Measurements from ENCODE around the gene MRPL20. TPM values are rescaled to one million over a fixed set of nuclear protein-coding genes. Genes with fewer than 3 reads are reported as not detected.

Gene MRPL20
- 122 to 160 TPM (median 123 TPM) in 5 replicates for total RNA-seq (2022; extraction: Qiagen RNA extraction)

GRCh38 chr1:1406821-1407635 lies at the start of gene MRPL20:
Gene MRPL20, minus strand, starts transcription at chr1:1407293. Its CDS starts 76 bp downstream, at chr1:1407217.

DNA sequence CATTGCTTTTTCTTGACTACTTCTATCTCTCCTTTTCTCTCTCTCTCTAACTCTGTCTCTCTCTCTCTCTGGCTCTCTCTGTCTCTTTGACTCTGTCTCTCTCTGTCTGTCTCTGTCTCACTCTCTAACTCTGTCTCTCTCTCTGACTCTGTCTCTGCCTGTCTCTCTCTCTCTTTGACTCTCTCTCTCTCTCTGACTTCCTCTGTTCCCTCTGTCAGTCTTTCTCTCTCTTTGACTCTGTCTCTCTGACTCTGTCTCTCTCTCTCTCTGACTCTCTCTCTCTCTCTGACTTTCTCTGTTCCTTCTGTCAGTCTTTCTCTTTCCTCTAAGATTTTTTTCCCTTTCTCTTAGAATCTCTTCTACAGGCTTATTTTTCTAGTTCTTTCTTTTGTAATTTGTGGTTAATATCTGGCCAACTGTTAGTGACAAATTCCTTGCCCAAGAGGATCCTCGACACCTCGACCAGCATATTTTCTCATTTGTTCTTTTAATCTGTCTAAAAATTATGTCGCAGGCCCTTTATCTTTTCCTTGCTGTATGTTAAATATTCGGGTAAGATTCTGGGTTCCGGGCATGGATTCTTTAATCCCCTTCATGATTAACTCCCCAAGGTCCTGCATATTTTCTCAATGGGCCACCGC lies 42.1 kb upstream of the MRPL20 start, which contains the start of gene ATAD3C:
ATAD3C (plus strand) TSS at position 591 of the 641 bp plus-strand sequence. CDS start 995 bp downstream, outside the sequence.

GRCh38 chr1:1435106-1435903 lies 28.2 kb upstream of the MRPL20 start, which contains the start of gene VWA1:
Gene VWA1, plus strand, starts transcription at chr1:1435690. Its CDS starts 59 bp downstream, at chr1:1435749.

DNA sequence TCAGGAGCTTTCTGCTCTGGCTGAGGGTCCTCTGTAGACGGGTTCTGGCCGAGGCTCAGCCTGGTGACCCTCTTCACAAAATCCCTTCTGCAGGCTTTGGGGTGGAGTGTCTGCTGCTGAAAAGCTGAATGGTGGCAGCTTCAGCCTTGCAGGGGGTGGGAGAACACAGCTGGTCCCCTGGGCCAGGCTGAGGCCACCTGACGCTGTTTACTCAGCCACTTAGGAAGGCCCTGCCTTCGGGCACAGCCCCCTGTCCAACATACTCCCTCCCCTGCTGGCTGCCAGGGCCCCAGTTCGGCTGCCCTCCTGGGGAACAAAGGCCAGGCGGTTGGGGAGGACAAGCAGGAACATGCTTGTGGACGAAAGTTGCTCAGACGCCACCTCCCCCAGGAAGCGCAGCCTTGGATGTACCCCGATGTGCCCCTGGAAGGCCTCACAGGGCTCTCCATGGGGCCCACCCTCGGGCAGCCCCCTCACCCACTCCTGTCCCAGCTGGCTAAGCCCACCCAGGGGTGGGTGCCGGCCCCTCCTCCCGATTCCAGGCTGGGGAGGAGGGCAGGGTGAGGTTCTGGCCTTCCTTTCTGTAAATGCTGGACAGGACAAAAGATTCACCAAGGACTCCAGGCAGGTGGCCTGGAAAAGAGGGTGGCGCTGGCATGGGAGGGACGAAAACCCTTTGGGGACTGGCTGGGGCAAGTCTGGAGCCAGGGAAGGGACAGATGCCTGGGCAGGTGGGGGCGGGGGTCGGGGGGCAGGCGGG lies 14.2 kb upstream of the MRPL20 start, which contains the start of gene ANKRD65:
ANKRD65 (minus strand) TSS at position 130 of the 760 bp plus-strand sequence. CDS start 271 bp downstream, outside the sequence.

DNA sequence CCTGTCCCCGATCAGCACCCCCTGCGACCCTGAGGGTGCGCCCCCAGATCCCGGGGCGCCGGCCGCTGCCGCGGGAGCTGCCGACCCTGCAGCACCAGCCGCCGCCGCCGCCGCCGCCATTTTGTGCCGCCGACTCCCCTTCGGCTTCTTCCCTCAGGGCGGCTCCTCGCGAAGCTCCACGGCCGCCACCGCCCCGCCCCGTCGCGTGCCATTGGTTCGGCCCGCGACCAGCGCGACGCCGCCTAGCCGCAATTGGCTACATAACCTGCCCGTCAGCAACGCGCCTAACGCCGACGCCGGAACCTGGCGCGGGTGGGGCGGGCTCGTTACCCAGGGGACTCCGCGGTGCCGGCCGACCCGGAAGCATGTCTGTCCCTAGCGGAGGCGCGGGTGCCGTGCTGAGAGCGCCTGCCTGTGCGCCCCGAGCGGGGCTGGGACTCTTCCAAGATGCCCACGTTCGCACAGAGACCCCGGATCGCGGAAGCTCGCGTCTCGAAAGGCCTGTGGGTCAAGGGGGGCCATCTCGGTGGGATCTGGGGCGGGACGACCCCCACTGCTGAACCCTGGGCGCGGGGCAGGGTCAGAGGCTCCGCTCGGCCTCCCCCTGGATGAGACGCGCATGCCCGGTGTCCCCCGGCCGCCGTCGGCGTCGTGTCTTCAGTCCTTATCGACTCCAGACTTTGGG lies 7.8 kb downstream of the MRPL20 start, which contains the start of gene CCNL2:
CCNL2 (minus strand) TSS at position 149 of the 685 bp plus-strand sequence; CDS start at position 120, 29 bp downstream.

GRCh38 chr1:1374929-1375662 lies 32.0 kb downstream of the MRPL20 start, which contains the start of gene AURKAIP1:
Gene AURKAIP1, minus strand, starts transcription at chr1:1375207. Its CDS starts 451 bp downstream, at chr1:1374756.

DNA sequence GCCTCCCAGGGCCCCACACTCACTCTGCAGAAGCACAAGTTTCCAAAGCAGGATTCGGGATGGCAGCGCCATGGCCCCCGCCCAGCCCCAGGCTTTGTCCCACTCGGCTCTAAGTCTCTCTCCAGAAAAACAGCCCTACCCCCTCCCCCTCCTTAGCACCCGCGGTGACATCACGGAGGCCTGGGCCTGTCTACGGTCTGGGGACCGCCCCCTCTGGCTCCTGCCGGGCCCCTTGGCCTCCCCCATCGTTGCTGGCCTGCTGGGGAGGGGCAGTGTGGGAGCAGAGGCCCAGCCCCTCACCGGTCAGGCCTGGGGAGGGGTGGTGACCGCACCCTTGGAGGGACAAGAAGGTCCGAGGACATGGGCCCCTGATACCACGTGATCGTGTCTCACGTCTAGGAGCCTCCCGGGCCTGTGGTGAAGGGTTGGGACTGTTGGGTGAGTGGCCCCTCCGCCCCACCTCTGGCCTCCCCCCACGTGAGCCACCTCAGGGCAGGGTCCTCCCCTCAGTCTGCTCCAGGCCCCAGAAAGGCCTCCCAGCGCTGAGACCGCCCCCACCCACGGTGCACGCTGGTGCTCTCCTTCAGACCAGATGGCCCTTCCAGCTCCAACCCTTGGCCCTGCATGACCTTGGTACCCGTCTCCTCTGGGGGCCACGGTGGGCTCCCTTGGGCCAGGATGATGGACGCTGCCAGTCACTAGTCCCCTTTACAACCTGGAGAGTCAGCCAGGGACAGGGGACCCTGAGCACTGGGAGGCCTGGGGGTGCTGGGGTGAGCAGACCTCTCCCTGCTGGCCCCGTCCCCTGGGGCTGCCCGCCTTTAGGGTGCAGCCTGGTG lies 48.4 kb downstream of the MRPL20 start, which contains the start of gene MXRA8:
MXRA8 (minus strand) TSS at position 123 of the 839 bp plus-strand sequence; CDS start at position 72, 51 bp downstream.

Other genes with a start within 250 kb of the MRPL20 start
- gene TTLL10, start 233.4 kb downstream of the MRPL20 start, total RNA-seq (2022; extraction: Qiagen RNA extraction) = 0.03 TPM in 1 of 5 replicates, not detected in the others
- gene TNFRSF18, start 200.7 kb downstream of the MRPL20 start, total RNA-seq (2022; extraction: Qiagen RNA extraction) = 0.07 TPM in 1 of 5 replicates, not detected in the others
- gene TNFRSF4, start 193.1 kb downstream of the MRPL20 start, total RNA-seq (2022; extraction: Qiagen RNA extraction) = 0.06 to 0.15 TPM (median 0.10 TPM) in 4 of 5 replicates, not detected in the other
- 92.5 to 135 TPM (median 132 TPM) in 5 replicates for gene SDF4, start 175.3 kb downstream of the MRPL20 start, total RNA-seq (2022; extraction: Qiagen RNA extraction)
- 10.7 to 17.9 TPM (median 16.5 TPM) in 5 replicates for gene B3GALT6, start 175.1 kb downstream of the MRPL20 start, total RNA-seq (2022; extraction: Qiagen RNA extraction)
- 0.70 to 2.4 TPM (median 1.5 TPM) in 5 replicates for gene C1QTNF12, start 160.6 kb downstream of the MRPL20 start, total RNA-seq (2022; extraction: Qiagen RNA extraction)
- gene UBE2J2, start 133.4 kb downstream of the MRPL20 start, total RNA-seq (2022; extraction: Qiagen RNA extraction) = 37.3 to 49.1 TPM (median 46.4 TPM) in 5 replicates
- gene SCNN1D, start 126.9 kb downstream of the MRPL20 start, total RNA-seq (2022; extraction: Qiagen RNA extraction) = 0.89 to 1.4 TPM (median 1.1 TPM) in 5 replicates
- 5.8 to 17.5 TPM (median 13.1 TPM) in 5 replicates for gene ACAP3, start 99.4 kb downstream of the MRPL20 start, total RNA-seq (2022; extraction: Qiagen RNA extraction)
- 12.1 to 23.7 TPM (median 21.1 TPM) in 5 replicates for gene PUSL1, start 98.7 kb downstream of the MRPL20 start, total RNA-seq (2022; extraction: Qiagen RNA extraction)
- 45.7 to 59.9 TPM (median 58.4 TPM) in 5 replicates for gene INTS11, start 82.6 kb downstream of the MRPL20 start, total RNA-seq (2022; extraction: Qiagen RNA extraction)
- gene CPTP, start 82.5 kb downstream of the MRPL20 start, total RNA-seq (2022; extraction: Qiagen RNA extraction) = 16.0 to 25.5 TPM (median 24.1 TPM) in 5 replicates
- 0.12 to 0.21 TPM (median 0.17 TPM) in 5 replicates for gene TAS1R3, start 76.0 kb downstream of the MRPL20 start, total RNA-seq (2022; extraction: Qiagen RNA extraction)
- gene DVL1, start 57.9 kb downstream of the MRPL20 start, total RNA-seq (2022; extraction: Qiagen RNA extraction) = 35.7 to 69.6 TPM (median 67.1 TPM) in 5 replicates
- 0.07 to 0.29 TPM (median 0.12 TPM) in 4 of 5 replicates, not detected in the other for gene MXRA8, start 48.7 kb downstream of the MRPL20 start, total RNA-seq (2022; extraction: Qiagen RNA extraction)
- 116 to 165 TPM (median 153 TPM) in 5 replicates for gene AURKAIP1, start 32.1 kb downstream of the MRPL20 start, total RNA-seq (2022; extraction: Qiagen RNA extraction)
- gene CCNL2, start 8.0 kb downstream of the MRPL20 start, total RNA-seq (2022; extraction: Qiagen RNA extraction) = 29.8 to 55.4 TPM (median 47.5 TPM) in 5 replicates
- 0.05 TPM in 1 of 5 replicates, not detected in the others for gene ANKRD65, start 14.0 kb upstream of the MRPL20 start, total RNA-seq (2022; extraction: Qiagen RNA extraction)
- gene VWA1, start 28.4 kb upstream of the MRPL20 start, total RNA-seq (2022; extraction: Qiagen RNA extraction) = 4.2 to 13.3 TPM (median 12.5 TPM) in 5 replicates
- gene ATAD3C, start 42.4 kb upstream of the MRPL20 start, total RNA-seq (2022; extraction: Qiagen RNA extraction) = not detected in 5 replicates
- 1.7 to 3.2 TPM (median 2.8 TPM) in 5 replicates for gene ATAD3B, start 64.5 kb upstream of the MRPL20 start, total RNA-seq (2022; extraction: Qiagen RNA extraction)
- gene ATAD3A, start 104.9 kb upstream of the MRPL20 start, total RNA-seq (2022; extraction: Qiagen RNA extraction) = 25.4 to 40.1 TPM (median 36.8 TPM) in 5 replicates
- gene TMEM240, start 133.3 kb upstream of the MRPL20 start, total RNA-seq (2022; extraction: Qiagen RNA extraction) = 0.20 to 0.52 TPM (median 0.37 TPM) in 5 replicates
- gene SSU72, start 167.6 kb upstream of the MRPL20 start, total RNA-seq (2022; extraction: Qiagen RNA extraction) = 89.6 to 116 TPM (median 106 TPM) in 5 replicates
- gene FNDC10, start 192.8 kb upstream of the MRPL20 start, total RNA-seq (2022; extraction: Qiagen RNA extraction) = 4.8 to 10.5 TPM (median 8.4 TPM) in 5 replicates
- 7.5 to 18.7 TPM (median 16.1 TPM) in 5 replicates for gene MIB2, start 208.2 kb upstream of the MRPL20 start, total RNA-seq (2022; extraction: Qiagen RNA extraction)
- 0.46 to 0.79 TPM (median 0.61 TPM) in 4 of 5 replicates, not detected in the other for gene MMP23B, start 224.9 kb upstream of the MRPL20 start, total RNA-seq (2022; extraction: Qiagen RNA extraction)

Data from A549 treated with dexamethasone at 1 μM for 4 hours (cell line).